ENCODE results near the gene STARD13. TPM values are rescaled to one million over a fixed set of nuclear protein-coding genes. Genes with fewer than 3 reads are reported as not detected.
A peak's percentile ranks its signal among the peaks of the same experiment; 100 is the strongest.

The STARD13 gene
- total and polyA plus RNA-seq, 2 donors from 2014 or later = 5.1 to 37.2 TPM

DNA sequence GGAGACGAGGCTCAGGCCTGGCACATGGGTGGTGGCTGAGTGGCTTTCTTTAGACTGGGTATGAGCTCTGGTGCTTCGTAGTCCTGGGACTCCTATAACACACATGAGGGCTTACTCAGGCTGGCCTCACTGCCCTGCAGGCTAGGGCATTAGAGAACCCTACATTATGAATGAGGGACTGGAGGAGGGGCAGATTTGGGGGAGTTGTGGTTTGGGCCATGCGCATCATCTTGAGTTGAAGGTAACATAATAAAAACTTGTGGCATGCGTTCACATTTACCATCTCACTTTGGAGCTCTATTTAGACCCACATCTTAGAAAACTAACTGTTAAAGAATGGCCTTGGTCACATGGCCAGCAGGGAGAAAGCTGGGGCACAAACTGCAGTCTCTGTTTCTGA is 54.2 kb downstream of the STARD13 start:
- FAIRE-seq (no peak), DNase-seq (peak in 1 of 5 donors; percentile 42)
- H3K36me3 ChIP-seq (ENCODE audit: control insufficient read depth in 2 of 3, insufficient read depth in 3 of 3, low read length in 3 of 3) = peaks cover 0 to 4% (median 0%) of the 10 kb centered on the region in 3 donors
- H3K27me3 ChIP-seq (ENCODE audit: control insufficient read depth, insufficient read depth, low read length) = no peaks in the 10 kb centered on the region
- peaks cover 0 to 22% (median 6%) of the 10 kb centered on the region in 3 donors for H3K4me1 ChIP-seq (ENCODE audit: control insufficient read depth in 2 of 3, insufficient read depth in 2 of 3, low read depth in 1 of 3, low read length in 3 of 3)
- H3K27ac ChIP-seq (ENCODE audit: low read depth in 2 of 2, low read length in 2 of 2) = no peak overlapping the region
- TF ChIP-seq, protein P1, sequence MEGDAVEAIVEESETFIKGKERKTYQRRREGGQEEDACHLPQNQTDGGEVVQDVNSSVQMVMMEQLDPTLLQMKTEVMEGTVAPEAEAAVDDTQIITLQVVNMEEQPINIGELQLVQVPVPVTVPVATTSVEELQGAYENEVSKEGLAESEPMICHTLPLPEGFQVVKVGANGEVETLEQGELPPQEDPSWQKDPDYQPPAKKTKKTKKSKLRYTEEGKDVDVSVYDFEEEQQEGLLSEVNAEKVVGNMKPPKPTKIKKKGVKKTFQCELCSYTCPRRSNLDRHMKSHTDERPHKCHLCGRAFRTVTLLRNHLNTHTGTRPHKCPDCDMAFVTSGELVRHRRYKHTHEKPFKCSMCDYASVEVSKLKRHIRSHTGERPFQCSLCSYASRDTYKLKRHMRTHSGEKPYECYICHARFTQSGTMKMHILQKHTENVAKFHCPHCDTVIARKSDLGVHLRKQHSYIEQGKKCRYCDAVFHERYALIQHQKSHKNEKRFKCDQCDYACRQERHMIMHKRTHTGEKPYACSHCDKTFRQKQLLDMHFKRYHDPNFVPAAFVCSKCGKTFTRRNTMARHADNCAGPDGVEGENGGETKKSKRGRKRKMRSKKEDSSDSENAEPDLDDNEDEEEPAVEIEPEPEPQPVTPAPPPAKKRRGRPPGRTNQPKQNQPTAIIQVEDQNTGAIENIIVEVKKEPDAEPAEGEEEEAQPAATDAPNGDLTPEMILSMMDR (IDR thresholded peaks at IDR 0.05; ENCODE audit: borderline replicate concordance, extremely low read depth, insufficient read depth) = no peak
- no peaks in the 10 kb centered on the region for H3K9me3 ChIP-seq (ENCODE audit: control insufficient read depth in 2 of 3, insufficient read depth in 1 of 3, low read length in 3 of 3)
- H3K9ac ChIP-seq (ENCODE audit: low read length in 3 of 3) = no peak overlapping the region
- no peak overlapping the region for H3K4me3 ChIP-seq (ENCODE audit: low read length in 3 of 3)
- intact Hi-C loops (cut with DNase I) = no loop called here

DNA sequence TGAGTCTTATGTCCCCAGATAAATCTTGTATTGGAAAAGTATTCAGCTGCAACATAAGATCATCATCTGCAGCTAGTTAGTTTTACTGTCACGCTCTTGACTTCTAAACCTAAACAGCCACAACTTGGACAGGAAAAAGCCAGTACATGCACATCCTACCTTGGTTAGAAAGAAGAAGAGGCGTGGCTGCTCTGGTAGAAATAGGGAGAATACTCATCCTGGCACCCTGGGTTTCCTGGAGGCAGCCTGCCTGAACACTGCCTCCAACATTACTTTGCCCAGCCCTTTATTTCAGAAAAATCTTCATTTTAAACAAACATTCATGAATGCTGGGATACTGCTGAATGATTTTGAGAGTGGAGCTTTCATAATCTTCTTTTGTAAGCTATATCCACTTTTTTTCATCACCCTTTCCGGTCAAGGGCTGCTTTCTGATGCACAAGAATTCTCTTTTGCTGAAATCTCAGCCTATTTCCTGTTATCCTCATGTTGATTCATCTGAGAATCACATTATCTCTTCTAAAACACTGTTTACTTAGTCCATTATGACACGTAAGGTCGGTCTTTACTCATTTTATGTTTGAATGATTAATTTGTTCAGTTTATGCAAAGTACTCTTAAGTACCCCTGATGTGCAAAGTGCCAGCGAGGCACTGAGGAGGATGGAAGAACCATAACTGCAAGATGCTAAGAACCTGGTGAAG is 55.2 kb downstream of the STARD13 start:
- DNase-seq (no peak), FAIRE-seq (no peak)
- H3K36me3 ChIP-seq (ENCODE audit: control insufficient read depth in 2 of 3, insufficient read depth in 3 of 3, low read length in 3 of 3) = peaks cover 0 to 4% (median 0%) of the 10 kb centered on the region in 3 donors
- H3K4me1 ChIP-seq (ENCODE audit: control insufficient read depth in 2 of 3, insufficient read depth in 2 of 3, low read depth in 1 of 3, low read length in 3 of 3) = peaks cover 0 to 22% (median 6%) of the 10 kb centered on the region in 3 donors
- H3K27me3 ChIP-seq (ENCODE audit: control insufficient read depth, insufficient read depth, low read length) = no peaks in the 10 kb centered on the region
- intact Hi-C loops (cut with DNase I) = no loop called here
- H3K4me3 ChIP-seq (ENCODE audit: low read length in 3 of 3) = no peak overlapping the region
- no peak overlapping the region for H3K9ac ChIP-seq (ENCODE audit: low read length in 3 of 3)
- H3K9me3 ChIP-seq (ENCODE audit: control insufficient read depth in 2 of 3, insufficient read depth in 1 of 3, low read length in 3 of 3) = no peaks in the 10 kb centered on the region
- H3K27ac ChIP-seq (ENCODE audit: low read depth in 2 of 2, low read length in 2 of 2) = peak overlapping the region; percentile 12 to 50
- TF ChIP-seq, protein P1 (IDR thresholded peaks at IDR 0.05; ENCODE audit: borderline replicate concordance, extremely low read depth, insufficient read depth) = no peak

DNA sequence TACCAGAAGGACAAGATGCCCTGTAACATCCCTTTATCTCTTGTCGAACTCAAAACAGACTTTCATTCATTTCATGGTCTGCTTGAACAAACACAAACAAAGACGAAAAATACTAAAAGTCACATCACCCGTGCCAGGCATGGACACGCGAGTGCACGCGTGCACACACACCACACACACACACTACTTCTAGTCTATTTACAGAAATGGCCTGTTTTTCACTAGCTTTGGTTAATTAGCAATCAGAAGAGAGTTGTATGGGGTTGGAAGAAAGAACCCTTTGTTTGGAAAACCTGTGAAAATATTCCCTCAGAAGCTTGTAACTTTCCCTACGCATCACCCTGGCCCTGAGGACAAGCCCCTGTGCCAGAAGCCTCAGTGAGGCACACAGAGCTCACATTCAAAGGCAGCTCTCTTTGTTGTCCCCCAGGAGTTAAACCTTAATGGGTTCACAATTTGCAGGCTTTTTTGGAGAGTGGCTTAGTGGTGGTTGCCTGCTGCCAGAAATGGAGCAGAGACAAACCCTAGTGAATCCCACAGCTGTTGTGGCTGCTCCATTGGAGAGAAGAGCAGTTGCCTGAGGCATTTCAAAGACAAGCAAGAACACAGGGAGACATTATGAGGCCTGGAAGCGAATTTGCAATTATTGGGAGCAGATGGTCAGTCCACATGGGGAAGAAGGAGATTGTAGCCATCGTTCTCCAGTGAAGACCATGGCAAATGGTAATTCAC is 55.9 kb downstream of the STARD13 start:
- DNase-seq = no peak
- Histone ChIP-seq H3K36me3 (ENCODE audit: control insufficient read depth in 2 of 3, insufficient read depth in 3 of 3, low read length in 3 of 3) (peaks cover 0 to 4% (median 0%) of the 10 kb centered on the region in 3 donors), H3K4me3 (ENCODE audit: low read length in 3 of 3) (no peak overlapping the region), H3K9ac (ENCODE audit: low read length in 3 of 3) (peak overlapping the region in 1 of 3 donors; percentile 17), H3K27ac (ENCODE audit: low read depth in 2 of 2, low read length in 2 of 2) (peak overlapping the region in 1 of 2 donors; percentile 12), H3K27me3 (ENCODE audit: control insufficient read depth, insufficient read depth, low read length) (no peaks in the 10 kb centered on the region), H3K4me1 (ENCODE audit: control insufficient read depth in 2 of 3, insufficient read depth in 2 of 3, low read depth in 1 of 3, low read length in 3 of 3) (peaks cover 0 to 17% (median 6%) of the 10 kb centered on the region in 3 donors), H3K9me3 (ENCODE audit: control insufficient read depth in 2 of 3, insufficient read depth in 1 of 3, low read length in 3 of 3) (no peaks in the 10 kb centered on the region)
- TF ChIP-seq, protein P1 (IDR thresholded peaks at IDR 0.05; ENCODE audit: borderline replicate concordance, extremely low read depth, insufficient read depth) = no peak
- intact Hi-C loops (cut with DNase I) = no loop called here
- no peak for FAIRE-seq
